ENCODE measurements around the gene HDAC8.

GRCh38 chrX:72475338-72475737 lies 97.3 kb downstream of the HDAC8 start:
- TF ChIP-seq POLR2A (IDR thresholded peaks at IDR 0.05) (no peak), CTCF (IDR thresholded peaks at IDR 0.05) (no peak)

All from suprapubic skin (tissue), 3 donors.